KMS-11 (cell line): ENCODE measurements around the gene ELP1.
"Not testable (repeated sequence)": the region's sequence is repeated elsewhere in the genome, so short reads cannot be mapped to it uniquely, and the experiment has no call there.

Source experiments
- H2AFZ ChIP-seq: fragments of 200-600 bp; sonication (generic); 2 replicates; pipeline ENCODE4 v1.6.1; 2016; ENCODE audit warnings: antibody characterized with exemption, mixed run types, low read depth
- H3K27ac ChIP-seq: fragments of 200-600 bp; sonication (generic); 2 replicates; pipeline ENCODE4 v1.6.1; 2016; ENCODE audit warnings: mild to moderate bottlenecking, mixed run types
- H3K27me3 ChIP-seq: fragments of 200-600 bp; sonication (generic); 2 replicates; pipeline ENCODE4 v1.6.1; 2017; ENCODE audit warnings: mild to moderate bottlenecking, low read depth, mixed run types, moderate library complexity; ENCODE audit not compliant: insufficient read depth
- H3K36me3 ChIP-seq: fragments of 200-600 bp; sonication (generic); 2 replicates; pipeline ENCODE4 v1.6.1; 2017; ENCODE audit warnings: mild to moderate bottlenecking, mixed run types; ENCODE audit not compliant: insufficient read depth
- H3K4me1 ChIP-seq: fragments of 200-600 bp; sonication (generic); 2 replicates; pipeline ENCODE4 v1.6.1; 2016; ENCODE audit warnings: mild to moderate bottlenecking, low read depth, mixed run types; ENCODE audit not compliant: poor library complexity, severe bottlenecking
- H3K4me2 ChIP-seq: fragments of 200-600 bp; sonication (generic); 2 replicates; pipeline ENCODE4 v1.7.0; 2016; ENCODE audit warnings: mild to moderate bottlenecking, mixed run types
- H3K4me3 ChIP-seq: fragments of 200-600 bp; sonication (generic); IDR thresholded peaks from 2 replicates; pipeline ENCODE4 v1.6.1; 2017; ENCODE audit warnings: low read depth, low read length, mixed read lengths; ENCODE audit not compliant: insufficient read depth
- H3K79me2 ChIP-seq: fragments of 200-600 bp; sonication (generic); 2 replicates; pipeline ENCODE4 v1.6.1; 2016; ENCODE audit warnings: low read depth, mixed run types; ENCODE audit not compliant: insufficient read depth
- H3K9ac ChIP-seq: fragments of 200-600 bp; sonication (generic); 2 replicates; pipeline ENCODE4 v1.6.1; 2016; ENCODE audit warnings: mild to moderate bottlenecking, mixed run types
- H4K20me1 ChIP-seq: fragments of 200-600 bp; sonication (generic); 2 replicates; pipeline ENCODE4 v1.6.1; 2016; ENCODE audit warnings: mild to moderate bottlenecking, mixed run types; ENCODE audit not compliant: insufficient read depth
- TF ChIP-seq, protein P1 (sequence below): fragments of 200-600 bp; sonication (generic); conservative IDR thresholded peaks from 2 replicates; pipeline ENCODE4 v1.6.1; 2017; ENCODE audit warnings: low read depth, mild to moderate bottlenecking, antibody characterized with exemption, low read length, moderate library complexity, mixed read lengths

Gene ELP1

DNA sequence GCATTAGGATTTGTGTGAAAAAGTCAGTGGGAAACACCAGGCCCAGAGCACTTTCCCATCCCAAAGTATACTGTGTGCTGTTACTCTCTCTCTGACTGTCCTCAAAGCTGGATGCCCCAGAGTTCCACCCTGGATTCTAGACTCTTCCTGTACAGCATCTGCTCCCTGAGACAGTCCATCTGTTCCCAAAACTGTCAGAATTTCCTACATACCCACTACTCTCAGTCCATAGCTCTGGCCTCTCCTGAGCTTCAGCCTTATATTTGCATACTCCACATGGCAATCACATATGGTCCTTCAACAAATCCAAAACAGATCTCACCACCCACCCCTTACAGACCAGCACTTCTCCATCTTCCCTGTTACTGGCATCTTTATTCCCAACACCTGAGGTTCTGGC is 9.5 kb downstream of the ELP1 start:
- Histone ChIP-seq H3K27me3 (no peaks in the 10 kb centered on the region), H4K20me1 (no peaks in the 10 kb centered on the region), H3K36me3 (peaks cover 9% of the 10 kb centered on the region; the same call in 1 of the 2 replicates), H2AFZ (no peak overlapping the region), H3K4me1 (no peaks in the 10 kb centered on the region), H3K9ac (no peak overlapping the region), H3K4me2 (no peak overlapping the region), H3K4me3 (no peak overlapping the region), H3K79me2 (no peaks in the 10 kb centered on the region), H3K27ac (no peak overlapping the region)
- TF ChIP-seq, protein P1, sequence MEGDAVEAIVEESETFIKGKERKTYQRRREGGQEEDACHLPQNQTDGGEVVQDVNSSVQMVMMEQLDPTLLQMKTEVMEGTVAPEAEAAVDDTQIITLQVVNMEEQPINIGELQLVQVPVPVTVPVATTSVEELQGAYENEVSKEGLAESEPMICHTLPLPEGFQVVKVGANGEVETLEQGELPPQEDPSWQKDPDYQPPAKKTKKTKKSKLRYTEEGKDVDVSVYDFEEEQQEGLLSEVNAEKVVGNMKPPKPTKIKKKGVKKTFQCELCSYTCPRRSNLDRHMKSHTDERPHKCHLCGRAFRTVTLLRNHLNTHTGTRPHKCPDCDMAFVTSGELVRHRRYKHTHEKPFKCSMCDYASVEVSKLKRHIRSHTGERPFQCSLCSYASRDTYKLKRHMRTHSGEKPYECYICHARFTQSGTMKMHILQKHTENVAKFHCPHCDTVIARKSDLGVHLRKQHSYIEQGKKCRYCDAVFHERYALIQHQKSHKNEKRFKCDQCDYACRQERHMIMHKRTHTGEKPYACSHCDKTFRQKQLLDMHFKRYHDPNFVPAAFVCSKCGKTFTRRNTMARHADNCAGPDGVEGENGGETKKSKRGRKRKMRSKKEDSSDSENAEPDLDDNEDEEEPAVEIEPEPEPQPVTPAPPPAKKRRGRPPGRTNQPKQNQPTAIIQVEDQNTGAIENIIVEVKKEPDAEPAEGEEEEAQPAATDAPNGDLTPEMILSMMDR, result no peak

DNA sequence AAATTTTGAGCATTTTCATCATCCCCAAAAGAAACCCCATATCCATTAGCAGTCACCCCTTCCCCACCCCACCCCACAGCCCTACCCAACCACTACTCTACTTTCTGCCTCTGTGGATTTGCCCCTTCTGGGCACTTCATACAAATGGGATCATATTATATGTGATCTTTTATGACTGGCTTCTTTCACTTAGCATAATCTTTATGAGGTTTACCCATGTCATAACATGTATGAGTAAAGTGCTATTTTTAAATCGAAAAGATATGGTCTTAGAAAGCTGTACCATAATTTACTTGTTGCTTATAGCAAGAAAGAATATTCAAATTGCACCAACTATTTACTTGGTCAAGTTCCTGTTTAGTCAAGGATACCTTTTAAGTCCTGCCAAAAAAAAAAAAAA is 12.7 kb downstream of the ELP1 start:
- no peaks in the 10 kb centered on the region for H4K20me1 ChIP-seq
- H3K4me3 ChIP-seq, result no peak overlapping the region
- H3K27ac ChIP-seq, result no peak overlapping the region
- TF ChIP-seq, protein P1, result no peak
- H3K9ac ChIP-seq, result no peak overlapping the region
- H3K27me3 ChIP-seq, result no peaks in the 10 kb centered on the region
- no peak overlapping the region for H3K4me2 ChIP-seq
- no peaks in the 10 kb centered on the region for H3K79me2 ChIP-seq
- no peak overlapping the region for H2AFZ ChIP-seq
- no peaks in the 10 kb centered on the region for H3K4me1 ChIP-seq
- peaks cover 6% of the 10 kb centered on the region; the same call in 1 of the 2 replicates for H3K36me3 ChIP-seq

DNA sequence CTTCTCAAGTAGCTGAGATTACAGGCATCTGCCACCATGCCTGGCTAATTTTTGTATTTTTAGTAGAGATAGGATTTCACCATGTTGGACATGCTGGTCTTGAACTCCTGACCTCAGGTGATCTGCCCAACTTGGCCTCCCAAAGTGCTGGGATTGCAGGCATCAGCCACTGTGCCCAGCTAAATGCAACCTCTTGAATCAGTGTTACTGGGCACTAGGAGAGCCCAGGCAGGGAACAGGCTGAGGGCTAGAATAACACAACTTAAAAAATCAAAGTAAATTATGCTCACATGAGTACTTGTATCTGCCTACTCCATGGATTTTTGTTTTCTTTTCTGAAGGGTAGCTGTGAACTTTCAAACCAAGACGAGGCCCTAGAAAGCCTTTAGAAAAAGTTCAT is 13.5 kb downstream of the ELP1 start:
- H3K79me2 ChIP-seq, H3K27me3 ChIP-seq, H2AFZ ChIP-seq, H3K36me3 ChIP-seq, H4K20me1 ChIP-seq, H3K4me2 ChIP-seq, H3K9ac ChIP-seq, H3K27ac ChIP-seq, H3K4me1 ChIP-seq, H3K4me3 ChIP-seq: not testable (repeated sequence)

DNA sequence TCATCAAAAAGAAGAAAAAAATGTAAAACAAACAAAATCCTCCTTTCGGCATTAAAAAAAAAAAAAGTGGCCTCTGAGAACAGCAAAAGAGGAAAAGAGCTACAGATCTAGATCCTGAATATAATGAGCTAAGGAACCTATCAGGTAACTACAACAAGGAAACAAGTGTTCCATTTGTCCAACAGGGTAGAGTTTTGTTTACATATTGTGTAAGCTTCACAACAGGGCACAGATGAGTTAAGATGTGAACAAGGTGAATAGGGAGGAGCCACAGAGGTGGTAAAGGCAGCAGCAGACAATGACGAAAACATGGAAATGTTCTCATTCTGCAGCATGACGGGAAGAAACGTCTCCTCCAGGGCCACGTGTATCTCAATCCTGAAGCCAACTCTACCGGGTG is 14.4 kb downstream of the ELP1 start:
- H3K4me2 ChIP-seq, result no peak overlapping the region
- H3K79me2 ChIP-seq, result no peaks in the 10 kb centered on the region
- no peaks in the 10 kb centered on the region for H3K4me1 ChIP-seq
- H3K9ac ChIP-seq, result no peak overlapping the region
- H3K27me3 ChIP-seq, result no peaks in the 10 kb centered on the region
- no peak overlapping the region for H2AFZ ChIP-seq
- TF ChIP-seq, protein P1, result no peak
- no peak overlapping the region for H3K27ac ChIP-seq
- peaks cover 6% of the 10 kb centered on the region; the same call in 1 of the 2 replicates for H3K36me3 ChIP-seq
- no peaks in the 10 kb centered on the region for H4K20me1 ChIP-seq
- H3K4me3 ChIP-seq, result no peak overlapping the region

DNA sequence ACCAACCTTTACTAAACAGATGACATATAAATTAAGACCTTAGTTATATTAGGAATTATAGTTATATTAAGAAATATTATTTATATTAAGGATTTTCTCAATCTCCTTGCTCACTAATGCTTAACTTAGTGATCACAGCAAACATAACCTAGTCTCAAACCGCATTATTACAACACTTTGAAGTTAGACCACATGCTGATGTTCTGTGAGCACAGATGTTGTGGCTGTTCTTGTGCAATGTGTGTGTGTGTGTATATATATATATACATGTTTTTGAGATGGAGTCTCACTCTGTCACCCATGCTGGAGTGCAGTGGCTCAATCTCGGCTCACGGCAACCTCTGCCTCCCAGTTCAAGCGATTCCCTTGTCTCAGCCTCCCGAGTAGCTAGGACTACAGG is 20.5 kb downstream of the ELP1 start:
- H2AFZ ChIP-seq, result no peak overlapping the region
- H3K36me3 ChIP-seq, result no peaks in the 10 kb centered on the region
- H3K27me3 ChIP-seq, result no peaks in the 10 kb centered on the region
- no peaks in the 10 kb centered on the region for H3K4me1 ChIP-seq
- no peak overlapping the region for H3K9ac ChIP-seq
- no peaks in the 10 kb centered on the region for H4K20me1 ChIP-seq
- H3K27ac ChIP-seq, result no peak overlapping the region
- no peak overlapping the region for H3K4me3 ChIP-seq
- TF ChIP-seq, protein P1, result no peak
- H3K4me2 ChIP-seq, result no peak overlapping the region
- H3K79me2 ChIP-seq, result no peaks in the 10 kb centered on the region
